K562 (cell line): ENCODE data around the gene ESAM. TPM values are rescaled to one million over a fixed set of nuclear protein-coding genes. Genes with fewer than 3 reads are reported as not detected.

ENCODE experiments used
- ATAC-seq: fragments of 200-7000 bp; cut with Tn5 transposase; 3 replicates; pipeline ENCODE4 v1.9.1; 2020; ENCODE audit warnings: moderate library complexity
- BruUV-seq: library from RNA; stranded (reverse); fragments of 400-500 nt; replicated peaks from 2 replicates; lab custom pipeline; 2021; lab: Mats Ljungman, UMichigan
- CTCF ChIA-PET: fragments of 300-600 bp; formaldehyde crosslinking; extraction: SDS; loops from one replicate; lab custom pipeline; 2021; ENCODE audit warnings: low intra/inter-chr PET ratio; lab: Yijun Ruan, JAX
- POLR2A ChIA-PET: fragments of 300-600, 350-650 bp; sonication (Branson Sonifier 250); formaldehyde crosslinking; extraction: SDS; loops from one replicate; lab custom pipeline; 2021; ENCODE audit warnings: antibody characterized with exemption, inconsistent platforms; lab: Yijun Ruan, JAX
- DNase-seq, 4 experiments: peaks; one replicate each; pipeline versions ENCODE4 v3.0.0 to v3.0.0-alpha.2; 2011 to 2018; ENCODE audit warnings: low spot score in 3 of 4, mixed read lengths in 3 of 4; ENCODE audit errors: extremely low read depth in 1 of 4
- FAIRE-seq: peaks from 2 replicates; lab custom pipeline; 2011; peaks lifted over from hg19 to GRCh38; lab: Jason Lieb, UNC
- H2AFZ ChIP-seq: 2 replicates; pipeline ENCODE4 v1.6.0; 2011; ENCODE audit warnings: low read depth, low read length, control low read depth, inconsistent platforms
- H3K27ac ChIP-seq: fragments of 200-600 bp; 3 replicates; pipeline ENCODE4 v1.8.0; 2011; ENCODE audit warnings: low read depth, mild to moderate bottlenecking, control low read depth, inconsistent platforms, low read length, moderate library complexity, mixed read lengths; ENCODE audit errors: extremely low read depth
- H3K27me3 ChIP-seq, 2 experiments: fragments of 300-600 bp in 1 of 2; 2 replicates in 1 of 2; 3 replicates in 1 of 2; pipeline versions ENCODE4 v1.6.0 to v1.8.0; 2011; ENCODE audit warnings: inconsistent platforms in 2 of 2, low read length in 2 of 2, mild to moderate bottlenecking in 1 of 2, mixed read lengths in 1 of 2, moderate library complexity in 1 of 2; ENCODE audit not compliant: control insufficient read depth in 2 of 2, insufficient read depth in 2 of 2
- H3K36me3 ChIP-seq: fragments of 300-600 bp; 3 replicates; pipeline ENCODE4 v1.8.0; 2011; ENCODE audit warnings: mild to moderate bottlenecking, low read length, inconsistent platforms; ENCODE audit not compliant: control insufficient read depth, insufficient read depth
- H3K4me1 ChIP-seq, 2 experiments: fragments of 200-600 bp in 1 of 2; replicated peaks in 1 of 2; 2 replicates in 1 of 2; 3 replicates in 1 of 2; pipeline versions ENCODE4 v1.5.1 to v1.8.0; 2011; ENCODE audit warnings: inconsistent platforms in 2 of 2, low read length in 2 of 2, mild to moderate bottlenecking in 1 of 2, mixed read lengths in 1 of 2, moderate library complexity in 1 of 2; ENCODE audit not compliant: control insufficient read depth in 2 of 2, insufficient read depth in 2 of 2
- H3K4me2 ChIP-seq: 2 replicates; pipeline ENCODE4 v1.6.1; 2011; ENCODE audit warnings: low read length, control low read depth, inconsistent platforms, mixed read lengths; ENCODE audit not compliant: insufficient read depth
- H3K4me3 ChIP-seq: fragments of 200-600 bp; sonication (generic), shearing (Covaris generic); 2 replicates; pipeline ENCODE4 v1.5.1; 2016; ENCODE audit warnings: control low read depth, inconsistent platforms
- H3K79me2 ChIP-seq: fragments of 200-600 bp; 3 replicates; pipeline ENCODE4 v1.8.0; 2011; ENCODE audit warnings: low read length, inconsistent platforms; ENCODE audit not compliant: control insufficient read depth, insufficient read depth
- H3K9ac ChIP-seq, 2 experiments: 2 replicates each; pipeline versions ENCODE4 v1.6.0 to v1.6.1; 2011; ENCODE audit warnings: low read depth in 2 of 2, low read length in 2 of 2, control low read depth in 1 of 2, inconsistent platforms in 1 of 2, mild to moderate bottlenecking in 1 of 2, mixed read lengths in 1 of 2; ENCODE audit not compliant: insufficient read depth in 1 of 2
- H3K9me1 ChIP-seq: one replicate; pipeline ENCODE4 v1.6.0; 2011; ENCODE audit warnings: inconsistent platforms, mild to moderate bottlenecking, low read length, moderate library complexity; ENCODE audit not compliant: control insufficient read depth, insufficient read depth
- H3K9me3 ChIP-seq: replicated peaks from 2 replicates; pipeline ENCODE4 v1.5.1; 2011; ENCODE audit warnings: low read depth, low read length, inconsistent platforms; ENCODE audit not compliant: control insufficient read depth, insufficient read depth
- H4K20me1 ChIP-seq: replicated peaks from 2 replicates; pipeline ENCODE4 v1.6.1; 2011; ENCODE audit warnings: low read length, inconsistent platforms, mixed read lengths; ENCODE audit not compliant: control insufficient read depth, insufficient read depth
- C11orf30 ChIP-seq: fragments of 450-650 bp; IDR thresholded peaks from 2 replicates; pipeline ENCODE4 v1.6.1; 2016; ENCODE audit warnings: low read depth, mild to moderate bottlenecking
- ZNF316 ChIP-seq: fragments of 450-650 bp; IDR thresholded peaks from 2 replicates; pipeline ENCODE4 v1.6.1; 2016
- WGBS: fragments of 100-300 bp; shearing (Covaris generic); methylation state at CpG from one replicate; pipeline ENCODE4 v1.1.6; 2016; ENCODE audit warnings: low coverage, mixed read lengths; ENCODE audit not compliant: insufficient coverage; ENCODE audit errors: missing lambda C conversion rate; 5-methylcytosine and 5-hydroxymethylcytosine counted together
- in situ Hi-C: fragments of 300-500 bp; cut with MboI; formaldehyde crosslinking; loops from 4 replicates; pipeline ENCODE4 v1.15.0; 2018; ENCODE audit warnings: inconsistent platforms, mixed read lengths
- intact Hi-C: fragments of 100-400 bp; cut with micrococcal nuclease; formaldehyde crosslinking; loops from 2 replicates; pipeline ENCODE4 v1.14.2; 2022
- polyA plus RNA-seq, 8 experiments: library from polyadenylated mRNA; depleted of rRNA in 4 of 8; stranded (reverse) in 5 of 8; unstranded in 3 of 8; fragments of >200 nt; fragmentation: Nextera tagmentation in 2 of 8; fragmentation: Illumina TruSeq in 1 of 8; extraction: Ambion mirVana in 2 of 8; extraction: Trizol in 1 of 8; gene quantifications; 2 replicates each; pipeline versions ENCODE4 v1.2.1 to v1.2.3, GENCODE V29; 2011 to 2014; ENCODE audit warnings: inconsistent platforms in 1 of 8, missing spikeins in 1 of 8
- total RNA-seq, 7 experiments: library from RNA; depleted of rRNA in 6 of 7; stranded (reverse); fragments of >200 nt in 6 of 7; fragmentation: Illumina TruSeq in 2 of 7; extraction: Trizol in 2 of 7; gene quantifications; 2 replicates each; pipeline versions ENCODE4 v1.2.1 to v1.2.3, GENCODE V29; 2011 to 2021; ENCODE audit warnings: low replicate concordance in 1 of 7
- TF ChIP-seq, protein P1 (sequence below): IDR thresholded peaks from 3 replicates; pipeline ENCODE4 v1.6.1; 2011; ENCODE audit warnings: borderline replicate concordance, mild to moderate bottlenecking, moderate library complexity; ENCODE audit not compliant: insufficient read length; ENCODE audit errors: extremely low read depth

ESAM gene
- total and polyA plus RNA-seq, 9 of the 15 experiments (the other 6 are each of a cell fraction or from before 2014, with no cell fraction given) = 0.06 to 1.5 (median 0.22) TPM

DNA sequence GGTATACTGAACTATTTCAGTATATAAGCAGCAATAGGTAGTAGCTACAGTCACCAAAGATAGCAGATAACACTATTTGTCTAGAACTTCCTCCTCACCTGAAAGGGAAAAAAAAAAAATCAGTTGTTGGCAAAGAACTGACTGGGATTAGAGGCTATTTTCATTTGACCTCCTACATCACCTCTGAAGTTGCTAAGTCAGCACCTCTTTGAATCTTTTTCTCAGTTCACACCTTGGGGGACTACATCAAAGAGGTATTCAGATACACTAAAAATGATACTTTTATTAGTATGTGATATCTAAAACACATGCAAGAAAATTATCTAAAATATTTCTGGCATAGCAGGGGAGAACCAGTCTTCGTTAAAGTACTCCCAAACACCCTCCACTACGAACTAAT lies 22.0 kb upstream of the ESAM start:
- Histone ChIP-seq H3K4me3 (no peak overlapping the region), H3K27ac (no peak overlapping the region), H2AFZ (no peak overlapping the region), H3K9me1 (no peaks in the 10 kb centered on the region), H3K9me3 (no peaks in the 10 kb centered on the region), H3K79me2 (no peaks in the 10 kb centered on the region), H3K27me3 (no peaks in the 10 kb centered on the region), H3K4me1 (no peaks in the 10 kb centered on the region), H3K36me3 (no peaks in the 10 kb centered on the region), H4K20me1 (no peaks in the 10 kb centered on the region), H3K4me2 (no peak overlapping the region)
- ATAC-seq = no peak
- ChIA-PET CTCF (interaction anchor here (0.6 kb wide), 1 partner anchor 54 kb away, joined by 3 read pairs; no protein-coding TSS in a partner anchor), POLR2A (no interaction called here)
- intact Hi-C loops = no loop called here
- 96% methylated on average over 2 of the region's 2 CpGs for WGBS
- FAIRE-seq = no peak
- no peak for DNase-seq
- BruUV-seq = no TSS peak
- in situ Hi-C loops = no loop called here
- TF ChIP-seq C11orf30 (peak; percentile 34), ZNF316 (peak; percentile 53; the same call in 1 of the 2 replicates)
- TF ChIP-seq, protein P1, sequence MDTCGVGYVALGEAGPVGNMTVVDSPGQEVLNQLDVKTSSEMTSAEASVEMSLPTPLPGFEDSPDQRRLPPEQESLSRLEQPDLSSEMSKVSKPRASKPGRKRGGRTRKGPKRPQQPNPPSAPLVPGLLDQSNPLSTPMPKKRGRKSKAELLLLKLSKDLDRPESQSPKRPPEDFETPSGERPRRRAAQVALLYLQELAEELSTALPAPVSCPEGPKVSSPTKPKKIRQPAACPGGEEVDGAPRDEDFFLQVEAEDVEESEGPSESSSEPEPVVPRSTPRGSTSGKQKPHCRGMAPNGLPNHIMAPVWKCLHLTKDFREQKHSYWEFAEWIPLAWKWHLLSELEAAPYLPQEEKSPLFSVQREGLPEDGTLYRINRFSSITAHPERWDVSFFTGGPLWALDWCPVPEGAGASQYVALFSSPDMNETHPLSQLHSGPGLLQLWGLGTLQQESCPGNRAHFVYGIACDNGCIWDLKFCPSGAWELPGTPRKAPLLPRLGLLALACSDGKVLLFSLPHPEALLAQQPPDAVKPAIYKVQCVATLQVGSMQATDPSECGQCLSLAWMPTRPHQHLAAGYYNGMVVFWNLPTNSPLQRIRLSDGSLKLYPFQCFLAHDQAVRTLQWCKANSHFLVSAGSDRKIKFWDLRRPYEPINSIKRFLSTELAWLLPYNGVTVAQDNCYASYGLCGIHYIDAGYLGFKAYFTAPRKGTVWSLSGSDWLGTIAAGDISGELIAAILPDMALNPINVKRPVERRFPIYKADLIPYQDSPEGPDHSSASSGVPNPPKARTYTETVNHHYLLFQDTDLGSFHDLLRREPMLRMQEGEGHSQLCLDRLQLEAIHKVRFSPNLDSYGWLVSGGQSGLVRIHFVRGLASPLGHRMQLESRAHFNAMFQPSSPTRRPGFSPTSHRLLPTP = no peak
- TF ChIP-seq, all 486 proteins: peak for 2
- H3K9ac ChIP-seq = no peak overlapping the region
